HUDEP-2 (cell line): ENCODE measurements around the gene MGMT.

Experiments
- DNase-seq, 76 experiments: peaks; one replicate each; lab custom pipeline; 2025; ENCODE audit not compliant: unreplicated experiment in 76 of 76; lab: John Stamatoyannopoulos, UW

Gene MGMT

GRCh38 chr10:129744134-129745111, 277.4 kb downstream of the MGMT start:
- DNase-seq, result no peak

DNA sequence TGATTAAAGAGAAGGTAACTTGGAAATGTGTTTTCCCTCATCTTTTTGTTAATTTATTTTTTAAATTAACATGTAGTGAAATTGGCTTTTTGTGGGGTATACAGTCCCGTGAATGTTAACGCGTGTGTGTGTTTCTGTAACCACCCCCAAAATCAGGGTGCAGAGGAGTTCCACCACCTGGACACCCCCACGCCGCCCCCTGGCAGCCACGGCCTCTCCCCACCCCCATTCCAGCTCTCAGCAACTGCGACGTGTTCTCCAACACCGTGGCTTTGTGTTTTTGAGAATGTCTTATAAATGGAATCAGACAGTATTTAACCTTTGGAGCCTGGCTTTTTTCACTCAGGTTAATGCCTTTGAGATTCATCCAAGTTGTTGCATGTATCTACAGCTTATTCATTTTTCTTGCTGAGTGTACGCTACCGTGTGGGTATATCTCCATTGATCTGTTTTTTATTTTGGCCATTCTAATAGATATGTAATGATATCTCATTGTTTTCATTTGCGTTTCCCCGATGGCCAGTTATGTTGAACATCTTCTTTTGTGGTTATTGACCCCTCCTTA, 278.2 kb downstream of the MGMT start:
- no peak for DNase-seq

- DNase-seq, result no peak
Observed at GRCh38 chr10:129754211-129755050, 287.4 kb downstream of the MGMT start.

- no peak for DNase-seq
Observed at GRCh38 chr10:129755158-129755591, 288.1 kb downstream of the MGMT start.

DNA sequence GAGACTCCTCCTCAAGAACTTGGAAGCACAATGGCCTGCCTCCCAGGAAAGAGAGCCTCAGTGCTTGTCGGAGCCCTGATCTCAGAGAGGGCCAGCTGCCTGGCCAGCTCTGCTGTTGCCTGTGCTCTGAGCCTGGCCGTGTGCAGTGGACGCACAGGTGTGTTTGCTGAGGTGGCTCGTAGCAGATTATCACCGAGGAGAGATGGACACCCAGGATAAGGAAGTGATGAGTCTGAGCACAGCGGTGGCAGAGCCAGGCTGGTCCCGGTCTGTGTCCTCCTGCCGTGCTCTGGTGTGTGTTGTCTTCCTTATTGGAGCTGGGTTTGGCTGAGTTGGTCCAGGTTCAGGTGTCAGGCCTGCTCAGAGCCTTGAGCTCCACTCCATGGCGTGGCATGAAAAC, 288.6 kb downstream of the MGMT start:
- DNase-seq, result no peak

- DNase-seq, result peak in 1 of 76 experiments; percentile 2
Observed at GRCh38 chr10:129756912-129757901, 290.2 kb downstream of the MGMT start.

DNA sequence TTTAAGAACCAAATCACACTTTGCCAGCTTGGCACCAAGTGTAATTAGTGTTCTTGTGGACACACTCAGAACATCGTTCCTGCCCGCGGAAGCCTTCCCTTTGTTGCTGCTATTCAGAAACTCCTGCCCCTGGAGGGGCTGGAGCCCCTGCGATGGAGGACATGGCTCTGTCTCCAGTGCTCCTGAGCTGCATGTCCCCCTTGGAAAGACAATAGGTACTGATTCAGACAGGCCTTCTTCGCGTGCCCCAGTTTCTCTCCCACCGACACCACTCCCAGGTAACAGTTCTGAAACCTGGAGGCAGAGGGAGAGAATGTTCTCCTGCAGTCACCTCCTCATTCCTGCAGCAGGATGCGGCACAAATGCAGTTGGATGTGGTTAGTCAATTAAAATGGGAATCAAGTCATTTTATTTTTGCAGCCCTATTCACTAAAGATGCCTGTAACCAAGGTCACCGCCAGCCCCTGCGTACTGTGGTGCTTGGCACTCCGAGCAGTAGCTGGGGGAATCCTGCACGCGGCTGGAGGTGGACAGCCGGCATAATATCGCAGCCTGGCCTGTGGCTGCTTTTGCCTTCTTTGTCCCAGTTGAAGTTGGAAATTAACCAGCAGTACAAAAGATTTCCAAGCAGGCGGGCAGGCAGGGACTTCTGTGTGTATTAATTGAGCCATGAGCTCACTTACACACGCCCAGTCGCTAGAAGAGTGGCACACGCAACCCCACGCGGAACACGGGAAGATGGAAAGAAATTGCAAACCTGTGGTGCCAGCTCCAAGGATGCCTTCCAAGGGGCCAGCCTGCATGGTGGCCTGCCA, 291.4 kb downstream of the MGMT start:
- no peak for DNase-seq

- DNase-seq, result no peak
Observed at GRCh38 chr10:129759214-129760002, 292.4 kb downstream of the MGMT start.

DNA sequence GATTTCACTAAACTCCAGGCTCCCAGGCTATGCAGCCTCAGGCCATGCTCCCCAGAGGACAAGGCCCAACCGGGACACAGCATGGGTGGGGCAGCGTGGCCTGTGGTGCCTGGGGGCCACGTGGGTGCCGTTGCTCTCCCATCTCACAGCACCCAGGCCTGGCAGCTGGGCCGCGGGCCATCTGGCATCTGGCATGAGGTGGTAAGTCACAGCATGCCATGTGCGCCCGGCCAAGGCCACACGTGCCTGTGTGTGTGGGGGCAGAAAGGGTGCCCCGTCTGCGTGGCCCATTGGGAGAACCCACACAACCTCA, 292.9 kb downstream of the MGMT start:
- DNase-seq, result no peak

GRCh38 chr10:129760416-129760815, 293.4 kb downstream of the MGMT start:
- DNase-seq, result no peak

DNA sequence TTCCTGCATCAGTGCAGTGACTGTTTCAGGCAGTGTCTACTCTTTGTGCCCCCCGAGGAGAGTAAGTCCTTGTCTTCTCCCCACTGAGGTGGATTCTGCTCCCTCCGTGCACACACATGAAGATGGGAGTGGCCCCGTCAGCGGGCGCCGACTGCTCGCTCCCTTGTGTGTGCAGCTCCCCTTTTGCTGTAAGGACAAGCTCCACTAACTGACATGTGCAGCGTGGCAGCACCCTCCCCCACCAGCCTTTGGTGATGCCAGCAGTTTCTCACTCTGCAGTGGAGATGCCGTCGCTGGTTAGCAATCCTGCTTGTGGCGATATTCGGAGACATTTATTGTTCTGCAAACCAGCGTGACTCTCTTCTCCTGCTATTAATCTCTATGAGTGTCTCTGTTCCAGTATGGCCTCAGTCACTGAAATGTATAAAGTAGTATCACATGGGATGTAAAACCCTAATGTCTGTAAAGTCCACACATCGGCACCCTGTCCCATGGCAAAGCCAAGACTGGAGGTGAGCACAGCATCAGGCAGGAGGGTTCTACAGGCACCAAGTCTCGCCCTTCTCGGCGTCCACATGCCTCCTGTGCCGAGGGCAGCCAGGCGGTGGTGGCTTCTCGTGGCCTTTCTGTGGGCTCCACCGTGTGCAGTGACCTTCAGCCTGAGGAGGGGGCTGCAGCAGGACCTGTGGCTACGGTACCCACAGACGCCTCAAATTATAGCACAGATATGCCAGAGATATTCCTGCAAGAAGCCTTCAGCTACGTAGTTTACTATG, 294.3 kb downstream of the MGMT start:
- DNase-seq, result no peak

DNA sequence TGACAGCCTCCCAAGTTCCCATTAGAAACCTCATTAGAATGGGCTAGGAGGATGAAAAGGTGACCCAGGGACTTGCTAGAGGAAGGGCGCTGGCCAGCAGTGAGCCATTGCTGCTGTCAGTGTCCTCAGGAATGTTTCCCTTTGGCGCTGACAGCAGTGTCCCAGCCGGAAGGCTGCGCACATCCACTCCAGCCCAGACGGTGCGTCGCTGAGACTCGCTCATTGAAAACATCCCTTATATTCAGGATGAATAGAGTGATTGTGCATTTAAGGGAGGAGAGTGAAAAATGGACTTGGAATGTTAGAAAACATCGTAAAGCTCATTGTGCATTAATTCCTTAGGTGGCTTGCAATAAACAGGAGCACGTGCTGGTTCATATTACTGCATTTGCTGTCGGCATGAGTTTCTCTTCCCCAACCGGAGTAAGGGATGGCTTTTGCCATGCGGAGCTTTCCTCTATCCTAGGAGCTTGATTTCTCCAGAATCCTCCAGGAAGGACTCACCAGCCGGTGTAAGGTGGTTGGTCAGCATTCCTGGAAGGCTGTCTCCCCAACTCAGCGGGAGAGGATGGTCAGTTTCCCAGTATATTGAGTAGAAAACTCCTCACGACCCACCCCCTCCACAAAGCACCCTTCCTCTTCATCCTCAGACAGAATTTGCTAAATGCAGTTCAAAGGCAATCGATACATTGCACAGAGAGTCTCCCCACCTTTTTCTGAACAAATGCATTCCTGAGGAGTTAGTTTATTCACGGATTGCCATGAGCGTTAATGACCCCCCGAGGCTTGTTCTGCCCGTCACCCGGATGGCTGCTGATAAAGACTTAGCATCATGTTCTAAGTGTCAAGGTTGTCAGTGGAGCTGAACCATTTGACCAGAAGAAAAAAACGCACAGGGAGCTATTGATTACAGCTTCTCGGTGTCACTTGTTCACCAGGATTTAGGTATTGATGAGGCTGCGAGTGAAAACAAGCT, 295.2 kb downstream of the MGMT start:
- no peak for DNase-seq

GRCh38 chr10:129764011-129764900, 297.2 kb downstream of the MGMT start:
- no peak for DNase-seq

GRCh38 chr10:129764901-129765663, 298.0 kb downstream of the MGMT start:
- no peak for DNase-seq
